ENCODE data around the gene TXNDC2.

DNA sequence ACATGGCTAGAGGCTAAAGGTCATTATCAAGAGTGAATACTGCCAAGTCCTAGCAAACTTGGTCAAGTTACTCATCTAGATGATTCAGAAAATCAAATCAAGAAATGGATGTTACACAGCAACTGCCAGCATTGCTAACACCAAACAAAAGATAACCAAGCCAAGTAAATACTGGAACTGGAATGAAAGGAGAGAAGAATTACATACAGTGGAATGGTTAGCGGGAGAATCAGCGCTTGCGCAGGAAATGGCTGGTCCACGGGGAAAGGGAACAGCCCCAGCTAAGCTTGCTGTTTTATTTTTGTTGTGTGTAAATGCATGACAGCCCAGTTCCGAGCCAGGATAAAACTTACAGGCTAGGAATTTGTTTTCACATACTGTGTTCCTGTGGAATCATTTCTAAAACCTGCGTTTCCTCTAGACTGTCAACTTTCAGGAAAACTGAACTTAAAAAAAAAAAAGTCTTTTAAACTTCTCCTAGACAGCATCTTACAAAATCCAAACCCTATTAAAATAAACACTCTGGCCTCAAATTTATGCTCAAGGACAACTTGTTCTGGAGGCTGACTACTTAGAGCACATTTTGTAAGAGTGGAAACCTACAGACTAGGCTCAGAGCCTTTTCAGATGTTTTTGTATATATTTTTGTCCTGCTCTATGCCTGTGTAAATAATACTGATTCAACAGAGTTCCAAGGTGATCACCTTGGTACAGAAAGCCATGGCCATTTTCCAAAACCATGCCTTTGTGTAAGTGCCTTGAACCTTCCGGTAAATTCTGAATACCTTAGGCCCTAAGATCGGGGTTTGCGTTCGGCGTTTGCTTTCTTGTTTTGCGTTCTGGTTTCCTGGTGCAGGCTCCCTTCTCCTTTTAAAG, 30.7 kb upstream of the TXNDC2 start:
- no peak for TF ChIP-seq POLR2A (IDR thresholded peaks at IDR 0.05)
- TF ChIP-seq, protein P1, sequence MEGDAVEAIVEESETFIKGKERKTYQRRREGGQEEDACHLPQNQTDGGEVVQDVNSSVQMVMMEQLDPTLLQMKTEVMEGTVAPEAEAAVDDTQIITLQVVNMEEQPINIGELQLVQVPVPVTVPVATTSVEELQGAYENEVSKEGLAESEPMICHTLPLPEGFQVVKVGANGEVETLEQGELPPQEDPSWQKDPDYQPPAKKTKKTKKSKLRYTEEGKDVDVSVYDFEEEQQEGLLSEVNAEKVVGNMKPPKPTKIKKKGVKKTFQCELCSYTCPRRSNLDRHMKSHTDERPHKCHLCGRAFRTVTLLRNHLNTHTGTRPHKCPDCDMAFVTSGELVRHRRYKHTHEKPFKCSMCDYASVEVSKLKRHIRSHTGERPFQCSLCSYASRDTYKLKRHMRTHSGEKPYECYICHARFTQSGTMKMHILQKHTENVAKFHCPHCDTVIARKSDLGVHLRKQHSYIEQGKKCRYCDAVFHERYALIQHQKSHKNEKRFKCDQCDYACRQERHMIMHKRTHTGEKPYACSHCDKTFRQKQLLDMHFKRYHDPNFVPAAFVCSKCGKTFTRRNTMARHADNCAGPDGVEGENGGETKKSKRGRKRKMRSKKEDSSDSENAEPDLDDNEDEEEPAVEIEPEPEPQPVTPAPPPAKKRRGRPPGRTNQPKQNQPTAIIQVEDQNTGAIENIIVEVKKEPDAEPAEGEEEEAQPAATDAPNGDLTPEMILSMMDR (IDR thresholded peaks at IDR 0.05), result no peak
- TF ChIP-seq POLR2AphosphoS5 (IDR thresholded peaks at IDR 0.05), result peak; percentile 9 to 84 (median 82)
